RCC 7860 (cell line): ENCODE measurements around the gene ARMC9.
"Not testable (repeated sequence)": the region's sequence is repeated elsewhere in the genome, so short reads cannot be mapped to it uniquely, and the experiment has no call there.

Experiments
- DNase-seq: peaks from one replicate; pipeline ENCODE4 v3.0.0-alpha.2; 2015; ENCODE audit warnings: low spot score
- FAIRE-seq: peaks from 2 replicates; lab custom pipeline; 2012; peaks lifted over from hg19 to GRCh38; lab: Jason Lieb, UNC

The ARMC9 gene

GRCh38 chr2:231278868-231279267 lies 80.4 kb downstream of the ARMC9 start:
- no peak for DNase-seq
- FAIRE-seq, result no peak

GRCh38 chr2:231280846-231281245 lies 82.4 kb downstream of the ARMC9 start:
- DNase-seq (no peak), FAIRE-seq (no peak)

GRCh38 chr2:231284296-231284695 lies 85.9 kb downstream of the ARMC9 start:
- DNase-seq (no peak), FAIRE-seq (no peak)

- FAIRE-seq, result no peak
- DNase-seq, result peak; percentile 29
Measured at GRCh38 chr2:231286964-231287363, 88.5 kb downstream of the ARMC9 start.

- DNase-seq (no peak), FAIRE-seq (no peak)
Measured at GRCh38 chr2:231287696-231288095, 89.3 kb downstream of the ARMC9 start.

GRCh38 chr2:231288590-231288989 lies 90.2 kb downstream of the ARMC9 start:
- no peak for FAIRE-seq

GRCh38 chr2:231290321-231291015 lies 92.0 kb downstream of the ARMC9 start:
- DNase-seq (no peak), FAIRE-seq (no peak)

More at GRCh38 chr2:231288590-231288989, 90.2 kb downstream of the ARMC9 start:
- DNase-seq, result no peak

- FAIRE-seq (no peak), DNase-seq (no peak)
Measured at GRCh38 chr2:231292472-231293134, 94.2 kb downstream of the ARMC9 start.

- DNase-seq (no peak), FAIRE-seq (no peak)
Measured at GRCh38 chr2:231293163-231293562, 94.7 kb downstream of the ARMC9 start.

GRCh38 chr2:231294116-231294515 lies 95.7 kb downstream of the ARMC9 start:
- no peak for FAIRE-seq

GRCh38 chr2:231294571-231295362 lies 96.3 kb downstream of the ARMC9 start:
- no peak for DNase-seq
- no peak for FAIRE-seq

More at GRCh38 chr2:231294116-231294515, 95.7 kb downstream of the ARMC9 start:
- no peak for DNase-seq

- DNase-seq, result no peak
- FAIRE-seq, result no peak
Measured at GRCh38 chr2:231295363-231295655, 96.9 kb downstream of the ARMC9 start.

GRCh38 chr2:231296401-231296974 lies 98.1 kb downstream of the ARMC9 start:
- no peak for FAIRE-seq
- DNase-seq, result no peak

- DNase-seq (peak; percentile 31), FAIRE-seq (peak; percentile 31)
Measured at GRCh38 chr2:231297108-231297908, 98.9 kb downstream of the ARMC9 start.

GRCh38 chr2:231298091-231298490 lies 99.7 kb downstream of the ARMC9 start:
- no peak for FAIRE-seq

GRCh38 chr2:231299267-231299666 lies 100.8 kb downstream of the ARMC9 start:
- FAIRE-seq, result no peak
- no peak for DNase-seq

More at GRCh38 chr2:231298091-231298490, 99.7 kb downstream of the ARMC9 start:
- no peak for DNase-seq

- peak; percentile 72 for DNase-seq
- FAIRE-seq, result peak; percentile 89
Measured at GRCh38 chr2:231300020-231300721, 101.7 kb downstream of the ARMC9 start.

GRCh38 chr2:231300722-231301076 lies 102.3 kb downstream of the ARMC9 start:
- no peak for FAIRE-seq
- DNase-seq, result no peak

GRCh38 chr2:231304259-231304658 lies 105.8 kb downstream of the ARMC9 start:
- not testable (repeated sequence) for FAIRE-seq, DNase-seq

- DNase-seq (no peak), FAIRE-seq (no peak)
Measured at GRCh38 chr2:231305221-231305620, 106.8 kb downstream of the ARMC9 start.
